GM21423 (cell line): Measurements from ENCODE around the gene RCN1.
"Not testable (repeated sequence)": the region's sequence is repeated elsewhere in the genome, so short reads cannot be mapped to it uniquely, and the experiment has no call there.

Experiments used
- ATAC-seq: cut with Tn5 transposase; IDR thresholded peaks from one replicate; pipeline ENCODE4 v1.9.1; 2021; ENCODE audit warnings: mild to moderate bottlenecking, moderate library complexity; ENCODE audit not compliant: unreplicated experiment

Gene RCN1

DNA sequence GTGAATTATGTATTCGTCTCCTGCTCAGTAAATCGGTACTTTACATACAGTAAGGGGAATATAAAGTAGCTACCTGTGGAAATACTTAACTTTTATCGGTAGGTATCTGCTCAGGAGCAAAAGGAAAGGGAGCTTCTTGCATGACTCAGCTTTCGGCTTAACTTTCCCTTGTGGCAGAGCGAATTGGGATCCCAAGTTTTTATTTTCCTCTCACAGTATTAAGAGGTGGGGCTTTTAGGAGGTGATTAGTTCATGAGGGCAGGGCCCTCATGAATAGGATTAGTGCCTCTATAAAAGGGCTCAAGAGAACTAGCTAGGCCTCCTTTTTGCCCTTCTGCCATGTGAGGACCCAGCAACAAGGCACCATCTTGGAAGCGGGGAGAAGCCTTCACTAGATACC, 18.7 kb downstream of the RCN1 start:
- no peak for ATAC-seq

GRCh38 chr11:32110795-32111194, 19.9 kb downstream of the RCN1 start:
- ATAC-seq = no peak

GRCh38 chr11:32113200-32113919, 22.5 kb downstream of the RCN1 start:
- no peak for ATAC-seq

GRCh38 chr11:32113920-32114203, 23.0 kb downstream of the RCN1 start:
- ATAC-seq = no peak

DNA sequence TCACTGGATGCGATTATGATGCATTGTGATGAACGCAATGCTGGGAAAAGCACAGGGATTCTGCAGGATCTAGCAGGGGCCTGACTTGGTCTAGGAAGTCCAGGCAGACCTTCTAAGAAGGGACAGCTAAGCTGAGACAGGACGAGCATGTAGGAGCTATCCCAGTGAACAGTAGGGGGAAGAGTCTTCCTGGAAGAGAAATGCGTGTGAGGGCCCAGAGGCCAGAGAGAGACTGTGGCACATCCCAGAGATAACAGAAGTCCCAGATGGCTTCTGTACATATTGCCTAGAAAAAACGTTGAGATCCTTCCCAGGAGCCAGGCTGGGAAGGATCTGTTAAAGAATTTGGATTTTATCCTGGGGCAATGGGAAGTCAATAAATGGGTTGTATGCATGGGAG, 24.6 kb downstream of the RCN1 start:
- ATAC-seq = no peak

DNA sequence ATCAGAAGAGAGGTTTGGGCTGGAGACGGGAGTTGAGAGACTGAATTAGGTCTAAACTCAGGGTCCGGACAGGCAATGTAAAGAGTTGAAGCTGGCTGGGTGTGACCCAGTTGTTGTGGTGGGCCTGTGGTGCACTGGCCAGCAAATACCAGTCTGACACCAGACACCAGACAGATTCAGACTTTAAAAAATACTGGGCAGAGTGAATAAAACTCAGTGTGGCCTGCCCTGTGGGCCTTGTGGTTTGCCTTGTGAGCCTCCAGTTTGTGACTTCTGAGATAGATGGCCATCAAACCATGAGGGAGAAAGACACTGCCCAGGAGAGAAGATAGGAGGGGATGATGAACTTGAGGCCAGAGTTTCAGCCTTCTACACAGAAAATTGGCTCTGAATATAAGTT, 25.8 kb downstream of the RCN1 start:
- no peak for ATAC-seq

DNA sequence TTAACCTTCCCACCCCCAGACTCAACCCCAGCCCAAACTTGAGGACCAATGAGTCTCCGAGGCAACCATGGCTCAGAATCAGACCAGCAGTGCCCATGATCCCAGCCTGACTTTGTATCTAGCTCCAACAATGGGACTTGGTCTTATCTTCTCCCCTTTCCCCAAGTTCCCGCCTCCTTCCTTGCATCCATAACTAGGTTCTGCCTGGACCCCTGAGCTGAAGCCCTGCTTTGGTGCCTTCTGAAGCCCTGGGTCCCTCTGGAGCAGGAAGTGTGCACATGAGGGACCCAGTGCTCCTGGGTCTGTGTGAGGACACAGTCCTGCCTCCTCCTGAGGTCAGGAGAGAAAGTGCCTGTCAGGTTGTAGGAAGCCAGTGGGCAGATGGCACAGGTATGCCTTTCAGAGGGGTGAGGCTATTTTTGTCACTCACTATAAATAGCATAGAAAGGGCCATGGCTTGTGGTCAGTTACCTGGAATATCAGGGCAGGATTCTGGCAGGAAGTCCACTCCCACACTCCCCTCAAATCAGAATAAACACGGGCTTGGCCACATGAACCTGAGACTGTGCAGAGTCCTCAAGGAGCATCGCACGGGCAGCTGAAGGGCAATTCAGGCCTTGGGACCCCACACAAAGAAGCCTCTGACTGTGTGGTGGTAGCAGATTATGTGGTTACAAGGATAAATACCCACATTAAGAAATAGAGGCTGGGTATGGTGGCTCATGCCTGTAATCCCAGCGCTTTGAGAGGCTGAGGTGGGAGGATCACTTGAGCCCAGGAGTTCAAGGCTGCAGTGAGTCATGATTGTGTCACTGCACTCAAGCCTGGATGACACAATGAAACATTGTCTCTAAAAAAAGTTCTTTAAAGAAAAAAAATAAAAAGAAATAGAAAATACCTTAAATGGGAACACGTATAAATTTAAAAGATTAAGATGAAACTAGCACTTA, 27.4 kb downstream of the RCN1 start:
- no peak for ATAC-seq

GRCh38 chr11:32119139-32119538, 28.3 kb downstream of the RCN1 start:
- ATAC-seq = not testable (repeated sequence)

DNA sequence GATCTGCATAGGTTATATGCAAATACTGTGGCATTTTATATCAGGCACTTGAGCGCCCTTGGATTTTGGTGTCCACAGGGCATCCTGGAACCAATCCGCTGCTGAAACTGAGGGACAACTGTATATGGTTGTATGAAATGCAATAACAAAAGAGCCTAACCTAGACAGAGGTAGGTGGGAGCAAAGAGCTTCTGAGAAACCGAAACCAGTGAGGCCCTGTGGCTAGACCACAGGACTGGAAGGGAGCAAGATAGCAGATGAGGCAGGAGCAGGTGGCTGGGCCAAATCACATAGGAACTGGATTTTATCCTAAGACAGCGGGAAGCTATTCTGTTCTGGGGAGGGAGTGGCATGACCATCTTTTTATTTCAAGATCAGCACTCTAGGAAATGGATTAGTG, 30.1 kb downstream of the RCN1 start:
- ATAC-seq = no peak

DNA sequence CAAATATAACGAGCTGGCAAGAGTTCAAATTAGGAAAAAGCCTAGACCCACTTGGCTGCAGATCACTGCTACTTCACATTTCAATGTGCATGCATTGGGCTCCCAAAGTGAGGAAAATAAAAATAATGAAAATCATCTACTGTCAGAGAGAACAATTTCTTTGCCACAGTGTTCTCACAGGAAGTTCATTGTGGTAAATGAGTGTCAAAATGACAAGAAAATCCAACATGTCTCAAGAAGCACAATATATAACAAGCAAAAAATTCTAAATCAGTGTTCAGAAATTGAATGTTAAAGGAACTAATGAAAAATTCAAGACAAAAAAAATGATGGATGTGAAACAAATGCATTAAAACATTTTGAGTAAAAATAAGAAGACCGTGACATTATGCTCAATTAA, 31.3 kb downstream of the RCN1 start:
- no peak for ATAC-seq

DNA sequence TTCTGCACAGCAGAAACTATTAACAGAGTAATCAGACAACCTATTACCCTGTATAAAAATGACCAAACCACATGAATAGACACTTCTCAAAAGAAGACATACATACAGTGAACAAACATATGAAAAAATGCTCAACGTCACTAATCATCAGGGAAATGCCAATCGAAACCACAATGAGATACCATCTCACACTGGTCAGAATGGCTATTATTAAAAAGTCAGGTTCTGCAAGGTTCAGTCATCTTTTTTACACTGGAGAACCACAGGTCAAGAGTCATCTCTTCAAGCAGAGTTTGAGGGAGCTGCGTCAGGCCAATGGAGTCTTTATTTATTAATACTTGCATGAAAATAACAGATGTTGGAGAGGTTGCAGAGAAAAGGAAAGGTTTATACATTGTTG, 40.4 kb downstream of the RCN1 start:
- ATAC-seq = no peak

GRCh38 chr11:32136657-32137056, 45.8 kb downstream of the RCN1 start:
- ATAC-seq = no peak

GRCh38 chr11:32137263-32137662, 46.4 kb downstream of the RCN1 start:
- no peak for ATAC-seq

- ATAC-seq = no peak
Observed at GRCh38 chr11:32137869-32138268, 47.0 kb downstream of the RCN1 start.

DNA sequence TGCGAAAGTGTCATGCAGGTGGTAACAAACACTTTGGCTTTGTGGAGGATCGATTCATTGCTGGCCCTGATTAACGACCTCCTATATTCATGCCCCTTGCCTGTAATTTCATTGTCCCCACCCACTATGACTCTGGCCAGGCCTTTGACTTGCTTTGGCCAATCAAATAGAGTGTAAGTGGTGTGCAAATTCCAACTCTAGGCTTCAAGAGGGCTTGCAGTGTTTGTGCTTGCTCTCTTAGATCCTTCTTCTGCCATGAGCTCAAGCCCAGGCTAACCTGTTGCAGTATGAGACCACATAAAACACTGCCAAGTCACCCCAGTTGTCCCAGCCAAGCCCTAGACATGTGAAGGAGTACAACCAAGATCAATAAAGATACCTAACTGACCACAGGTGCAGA, 48.0 kb downstream of the RCN1 start:
- no peak for ATAC-seq

- no peak for ATAC-seq
Observed at GRCh38 chr11:32139896-32140520, 49.1 kb downstream of the RCN1 start.

GRCh38 chr11:32141745-32142546, 51.1 kb downstream of the RCN1 start:
- no peak for ATAC-seq

DNA sequence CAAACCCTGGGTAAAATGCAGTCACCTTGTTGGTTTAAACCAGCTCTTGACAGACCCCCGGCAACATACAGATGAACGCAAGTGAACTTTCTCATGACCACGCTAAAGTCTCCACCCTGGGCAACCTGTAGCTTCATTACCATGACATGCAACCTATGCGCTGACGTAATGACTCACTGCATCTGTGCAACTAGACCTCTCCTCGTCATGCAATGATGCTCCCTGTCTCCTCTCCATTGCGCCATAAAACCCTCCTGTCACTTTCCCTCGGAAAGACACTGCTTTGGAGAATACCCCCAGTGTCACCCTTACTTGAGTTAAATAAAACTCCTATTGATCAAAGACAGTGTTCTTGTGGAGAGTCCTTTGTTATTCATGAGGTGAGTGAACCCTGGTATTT, 52.5 kb downstream of the RCN1 start:
- no peak for ATAC-seq

DNA sequence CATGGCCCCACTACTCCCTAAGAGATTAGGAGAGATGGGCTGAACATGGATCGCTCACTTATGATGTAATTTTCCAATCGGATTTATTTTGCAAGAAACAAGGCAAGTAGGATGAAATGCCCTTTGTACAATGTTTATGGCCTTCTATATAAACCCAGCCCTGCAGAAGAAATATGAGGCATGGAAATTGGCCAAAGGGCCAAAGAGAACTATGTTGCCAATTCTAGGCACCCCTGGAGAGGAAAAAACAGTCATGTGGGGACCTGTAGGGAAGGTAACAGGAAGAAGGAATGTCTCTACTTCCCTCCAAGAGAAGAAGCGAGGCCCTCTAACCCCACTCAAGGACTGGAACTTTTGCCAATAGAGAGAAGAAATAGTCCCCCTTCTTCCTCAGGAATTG, 54.4 kb downstream of the RCN1 start:
- no peak for ATAC-seq

- no peak for ATAC-seq
Observed at GRCh38 chr11:32148895-32149294, 58.0 kb downstream of the RCN1 start.

GRCh38 chr11:32149748-32150147, 58.9 kb downstream of the RCN1 start:
- no peak for ATAC-seq
